Peyer's patch (tissue), 4 donors: ENCODE measurements around the gene TNFRSF13B. TPM values are rescaled to one million over a fixed set of nuclear protein-coding genes. Genes with fewer than 3 reads are reported as not detected.
"Not testable (repeated sequence)": the region's sequence is repeated elsewhere in the genome, so short reads cannot be mapped to it uniquely, and the experiment has no call there.

Source experiments
- DNase-seq, 3 donors: peaks; one replicate each; pipeline ENCODE4 v3.0.0-alpha.2; 2017 to 2019
- H3K27ac ChIP-seq, 4 donors: fragments of 200-600 bp; sonication (generic); one replicate each; pipeline ENCODE4 v1.5.1; 2016 to 2019
- H3K27me3 ChIP-seq, 2 donors: fragments of 200-600 bp; sonication (generic); one replicate each; pipeline ENCODE4 v1.5.1; 2019
- H3K36me3 ChIP-seq, 3 donors: fragments of 200-600 bp; sonication (generic); one replicate each; pipeline ENCODE4 v1.5.1; 2016 to 2019
- H3K4me1 ChIP-seq, 4 donors: fragments of 200-600 bp; sonication (generic); one replicate each; pipeline ENCODE4 v1.5.1; 2016 to 2019
- H3K4me3 ChIP-seq, 4 donors: fragments of 200-600 bp; sonication (generic); 1 replicate in 3 of 4; 2 replicates in 1 of 4; pipeline ENCODE4 v1.5.1; 2016 to 2019; ENCODE audit warnings: mild to moderate bottlenecking in 1 of 4
- H3K9me3 ChIP-seq, 4 donors: fragments of 200-600 bp; sonication (generic); one replicate each; pipeline ENCODE4 v1.5.1; 2016 to 2019; ENCODE audit warnings: mild to moderate bottlenecking in 1 of 4
- CTCF ChIP-seq, 6 experiments: fragments of 450-650 bp in 4 of 6; fragments of 200-600 bp in 2 of 6; sonication (generic) in 1 of 6; IDR thresholded peaks; one replicate each; pipeline ENCODE4 v1.5.1; 2017 to 2019; ENCODE audit warnings: antibody characterized with exemption in 6 of 6, mild to moderate bottlenecking in 3 of 6, moderate library complexity in 1 of 6
- POLR2A ChIP-seq, 2 donors: fragments of 450-650 bp; IDR thresholded peaks; one replicate each; pipeline ENCODE4 v1.5.1; 2017; ENCODE audit warnings: antibody characterized with exemption in 2 of 2, mild to moderate bottlenecking in 2 of 2, moderate library complexity in 2 of 2
- total RNA-seq, 4 donors: library from RNA; depleted of rRNA; stranded (reverse); fragments of >200 nt; gene quantifications; one replicate each; pipeline ENCODE4 v1.1.0, GENCODE V29; 2016

Gene TNFRSF13B
- total RNA-seq, 4 donors from 2014 or later = 3.2 to 86.6 TPM; not detected in 2

GRCh38 chr17:16975744-16976625, 4.1 kb upstream of the TNFRSF13B start:
- H3K4me1 ChIP-seq = peaks cover 0 to 15% (median 0%) of the 10 kb centered on the region in 4 donors
- H3K27ac ChIP-seq = peak overlapping the region in 3 of 4 donors; percentile 22 to 85 (median 67)
- no peaks in the 10 kb centered on the region for H3K9me3 ChIP-seq
- H3K4me3 ChIP-seq = no peak overlapping the region
- no peaks in the 10 kb centered on the region for H3K27me3 ChIP-seq
- H3K36me3 ChIP-seq = no peaks in the 10 kb centered on the region
- TF ChIP-seq POLR2A (IDR thresholded peaks at IDR 0.05) = no peak
- TF ChIP-seq CTCF (IDR thresholded peaks at IDR 0.05) = no peak
- DNase-seq = no peak

GRCh38 chr17:16975277-16975651, 3.3 kb upstream of the TNFRSF13B start:
- peaks cover 0 to 12% (median 0%) of the 10 kb centered on the region in 4 donors for H3K4me1 ChIP-seq
- H3K4me3 ChIP-seq = no peak overlapping the region
- peak overlapping the region in 2 of 4 donors; percentile 67 to 85 for H3K27ac ChIP-seq
- TF ChIP-seq CTCF (IDR thresholded peaks at IDR 0.05) = no peak
- no peak for TF ChIP-seq POLR2A (IDR thresholded peaks at IDR 0.05)
- H3K36me3 ChIP-seq = no peaks in the 10 kb centered on the region
- peak in 1 of 3 donors; percentile 59 for DNase-seq
- no peaks in the 10 kb centered on the region for H3K9me3 ChIP-seq
- H3K27me3 ChIP-seq = no peaks in the 10 kb centered on the region

- no peaks in the 10 kb centered on the region for H3K27me3 ChIP-seq
- H3K9me3 ChIP-seq = no peaks in the 10 kb centered on the region
- no peak for TF ChIP-seq CTCF (IDR thresholded peaks at IDR 0.05)
- TF ChIP-seq POLR2A (IDR thresholded peaks at IDR 0.05) = no peak
- no peak for DNase-seq
- H3K4me3 ChIP-seq = no peak overlapping the region
- H3K27ac ChIP-seq = peak overlapping the region in 2 of 4 donors; percentile 69 to 85
- peaks cover 0 to 11% (median 0%) of the 10 kb centered on the region in 4 donors for H3K4me1 ChIP-seq
- no peaks in the 10 kb centered on the region for H3K36me3 ChIP-seq
Observed at GRCh38 chr17:16974569-16975276, 2.8 kb upstream of the TNFRSF13B start.

GRCh38 chr17:16973760-16974540, 2.0 kb upstream of the TNFRSF13B start:
- H3K9me3 ChIP-seq = no peaks in the 10 kb centered on the region
- H3K4me1 ChIP-seq = peaks cover 0 to 11% (median 0%) of the 10 kb centered on the region in 4 donors
- no peak overlapping the region for H3K4me3 ChIP-seq
- H3K27ac ChIP-seq = peak overlapping the region in 2 of 4 donors; percentile 69 to 85
- no peaks in the 10 kb centered on the region for H3K36me3 ChIP-seq
- TF ChIP-seq POLR2A (IDR thresholded peaks at IDR 0.05) (no peak), CTCF (IDR thresholded peaks at IDR 0.05) (no peak)
- no peaks in the 10 kb centered on the region for H3K27me3 ChIP-seq
- peak in 2 of 3 donors; percentile 80 to 81 for DNase-seq

GRCh38 chr17:16973043-16973442, 1.1 kb upstream of the TNFRSF13B start:
- not testable (repeated sequence) for H3K36me3 ChIP-seq, H3K27me3 ChIP-seq, H3K4me3 ChIP-seq, H3K9me3 ChIP-seq, DNase-seq
- Histone ChIP-seq H3K27ac (peak overlapping the region in 1 of 4 donors; percentile 85), H3K4me1 (peaks cover 0 to 11% (median 0%) of the 10 kb centered on the region in 4 donors)
